HG03439 (cell line): Measurements from ENCODE around the gene MAP3K2.
A peak's percentile ranks its signal among the peaks of the same experiment; 100 is the strongest.
"Not testable (repeated sequence)": the region's sequence is repeated elsewhere in the genome, so short reads cannot be mapped to it uniquely, and the experiment has no call there.

Source experiments
- ATAC-seq: cut with Tn5 transposase; IDR thresholded peaks from one replicate; pipeline ENCODE4 v1.9.1; 2021; ENCODE audit warnings: mild to moderate bottlenecking, moderate library complexity; ENCODE audit not compliant: unreplicated experiment

Gene MAP3K2

DNA sequence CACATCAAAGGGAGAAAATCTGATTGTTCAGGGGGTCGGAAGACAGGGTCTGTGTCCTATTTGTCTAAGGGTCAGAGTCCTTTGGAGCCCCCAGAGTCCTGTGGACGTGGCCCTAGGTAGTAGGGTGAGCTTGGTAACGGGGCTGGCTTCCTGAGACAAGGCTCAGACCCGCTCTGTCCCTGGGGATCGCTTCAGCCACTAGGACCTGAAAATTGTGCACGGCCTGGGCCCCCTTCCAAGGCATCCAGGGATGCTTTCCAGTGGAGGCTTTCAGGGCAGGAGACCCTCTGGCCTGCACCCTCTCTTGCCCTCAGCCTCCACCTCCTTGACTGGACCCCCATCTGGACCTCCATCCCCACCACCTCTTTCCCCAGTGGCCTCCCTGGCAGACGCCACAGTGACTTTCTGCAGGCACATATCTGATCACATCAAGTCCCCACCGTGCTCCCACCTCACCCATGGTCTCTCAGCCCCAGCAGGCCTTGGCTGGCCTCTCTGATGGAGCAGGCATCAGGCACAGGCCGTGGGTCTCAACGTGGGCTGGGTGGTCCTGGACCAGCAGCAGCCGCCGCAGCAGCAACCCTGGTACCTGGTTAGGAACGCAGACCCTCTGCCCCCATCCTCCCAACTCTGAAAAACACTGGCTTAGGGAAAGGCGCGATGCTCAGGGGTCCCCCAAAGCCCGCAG, 34.2 kb upstream of the MAP3K2 start:
- ATAC-seq, result no peak

DNA sequence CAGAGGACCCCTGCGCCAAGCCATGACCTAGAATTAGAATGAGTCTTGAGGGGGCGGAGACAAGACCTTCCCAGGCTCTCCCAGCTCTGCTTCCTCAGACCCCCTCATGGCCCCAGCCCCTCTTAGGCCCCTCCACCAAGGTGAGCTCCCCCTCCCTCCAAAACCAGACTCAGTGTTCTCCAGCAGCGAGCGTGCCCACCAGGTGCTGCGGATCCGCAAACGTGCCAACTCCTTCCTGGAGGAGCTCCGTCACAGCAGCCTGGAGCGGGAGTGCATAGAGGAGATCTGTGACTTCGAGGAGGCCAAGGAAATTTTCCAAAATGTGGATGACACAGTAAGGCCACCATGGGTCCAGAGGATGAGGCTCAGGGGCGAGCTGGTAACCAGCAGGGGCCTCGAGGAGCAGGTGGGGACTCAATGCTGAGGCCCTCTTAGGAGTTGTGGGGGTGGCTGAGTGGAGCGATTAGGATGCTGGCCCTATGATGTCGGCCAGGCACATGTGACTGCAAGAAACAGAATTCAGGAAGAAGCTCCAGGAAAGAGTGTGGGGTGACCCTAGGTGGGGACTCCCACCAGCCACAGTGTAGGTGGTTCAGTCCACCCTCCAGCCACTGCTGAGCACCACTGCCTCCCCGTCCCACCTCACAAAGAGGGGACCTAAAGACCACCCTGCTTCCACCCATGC, 33.5 kb upstream of the MAP3K2 start:
- no peak for ATAC-seq

DNA sequence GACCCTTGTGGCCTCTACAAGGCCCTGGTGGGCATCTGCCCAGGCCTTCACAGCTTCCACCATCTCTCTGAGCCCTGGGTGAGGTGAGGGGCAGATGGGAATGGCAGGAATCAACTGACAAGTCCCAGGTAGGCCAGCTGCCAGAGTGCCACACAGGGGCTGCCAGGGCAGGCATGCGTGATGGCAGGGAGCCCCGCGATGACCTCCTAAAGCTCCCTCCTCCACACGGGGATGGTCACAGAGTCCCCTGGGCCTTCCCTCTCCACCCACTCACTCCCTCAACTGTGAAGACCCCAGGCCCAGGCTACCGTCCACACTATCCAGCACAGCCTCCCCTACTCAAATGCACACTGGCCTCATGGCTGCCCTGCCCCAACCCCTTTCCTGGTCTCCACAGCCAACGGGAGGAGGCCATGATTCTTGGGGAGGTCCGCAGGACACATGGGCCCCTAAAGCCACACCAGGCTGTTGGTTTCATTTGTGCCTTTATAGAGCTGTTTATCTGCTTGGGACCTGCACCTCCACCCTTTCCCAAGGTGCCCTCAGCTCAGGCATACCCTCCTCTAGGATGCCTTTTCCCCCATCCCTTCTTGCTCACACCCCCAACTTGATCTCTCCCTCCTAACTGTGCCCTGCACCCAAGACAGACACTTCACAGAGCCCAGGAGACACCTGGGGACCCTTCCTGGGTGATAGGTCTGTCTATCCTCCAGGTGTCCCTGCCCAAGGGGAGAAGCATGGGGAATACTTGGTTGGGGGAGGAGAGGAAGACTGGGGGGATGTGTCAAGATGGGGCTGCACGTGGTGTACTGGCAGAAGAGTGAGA, 32.5 kb upstream of the MAP3K2 start:
- ATAC-seq, result no peak

DNA sequence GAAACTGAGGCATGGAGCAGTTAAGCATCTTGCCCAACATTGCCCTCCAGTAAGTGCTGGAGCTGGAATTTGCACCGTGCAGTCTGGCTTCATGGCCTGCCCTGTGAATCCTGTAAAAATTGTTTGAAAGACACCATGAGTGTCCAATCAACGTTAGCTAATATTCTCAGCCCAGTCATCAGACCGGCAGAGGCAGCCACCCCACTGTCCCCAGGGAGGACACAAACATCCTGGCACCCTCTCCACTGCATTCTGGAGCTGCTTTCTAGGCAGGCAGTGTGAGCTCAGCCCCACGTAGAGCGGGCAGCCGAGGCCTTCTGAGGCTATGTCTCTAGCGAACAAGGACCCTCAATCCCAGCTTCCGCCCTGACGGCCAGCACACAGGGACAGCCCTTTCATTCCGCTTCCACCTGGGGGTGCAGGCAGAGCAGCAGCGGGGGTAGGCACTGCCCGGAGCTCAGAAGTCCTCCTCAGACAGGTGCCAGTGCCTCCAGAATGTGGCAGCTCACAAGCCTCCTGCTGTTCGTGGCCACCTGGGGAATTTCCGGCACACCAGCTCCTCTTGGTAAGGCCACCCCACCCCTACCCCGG, 31.8 kb upstream of the MAP3K2 start:
- no peak for ATAC-seq

DNA sequence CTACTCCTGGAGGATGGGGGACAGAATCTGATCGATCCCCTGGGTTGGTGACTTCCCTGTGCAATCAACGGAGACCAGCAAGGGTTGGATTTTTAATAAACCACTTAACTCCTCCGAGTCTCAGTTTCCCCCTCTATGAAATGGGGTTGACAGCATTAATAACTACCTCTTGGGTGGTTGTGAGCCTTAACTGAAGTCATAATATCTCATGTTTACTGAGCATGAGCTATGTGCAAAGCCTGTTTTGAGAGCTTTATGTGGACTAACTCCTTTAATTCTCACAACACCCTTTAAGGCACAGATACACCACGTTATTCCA, 31.3 kb upstream of the MAP3K2 start:
- no peak for ATAC-seq

DNA sequence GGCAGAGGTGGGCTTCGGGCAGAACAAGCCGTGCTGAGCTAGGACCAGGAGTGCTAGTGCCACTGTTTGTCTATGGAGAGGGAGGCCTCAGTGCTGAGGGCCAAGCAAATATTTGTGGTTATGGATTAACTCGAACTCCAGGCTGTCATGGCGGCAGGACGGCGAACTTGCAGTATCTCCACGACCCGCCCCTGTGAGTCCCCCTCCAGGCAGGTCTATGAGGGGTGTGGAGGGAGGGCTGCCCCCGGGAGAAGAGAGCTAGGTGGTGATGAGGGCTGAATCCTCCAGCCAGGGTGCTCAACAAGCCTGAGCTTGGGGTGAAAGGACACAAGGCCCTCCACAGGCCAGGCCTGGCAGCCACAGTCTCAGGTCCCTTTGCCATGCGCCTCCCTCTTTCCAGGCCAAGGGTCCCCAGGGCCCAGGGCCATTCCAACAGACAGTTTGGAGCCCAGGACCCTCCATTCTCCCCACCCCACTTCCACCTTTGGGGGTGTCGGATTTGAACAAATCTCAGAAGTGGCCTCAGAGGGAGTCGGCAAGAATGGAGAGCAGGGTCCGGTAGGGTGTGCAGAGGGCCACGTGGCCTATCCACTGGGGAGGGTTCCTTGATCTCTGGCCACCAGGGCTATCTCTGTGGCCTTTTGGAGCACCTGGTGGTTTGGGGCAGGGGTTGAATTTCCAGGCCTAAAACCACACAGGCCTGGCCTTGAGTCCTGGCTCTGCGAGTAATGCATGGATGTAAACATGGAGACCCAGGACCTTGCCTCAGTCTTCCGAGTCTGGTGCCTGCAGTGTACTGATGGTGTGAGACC, 30.7 kb upstream of the MAP3K2 start, which contains the start of gene PROC:
Gene PROC (plus strand): TSS at position 128 of the 812 bp plus-strand sequence. CDS start 1,516 bp downstream, outside the sequence.
- ATAC-seq, result no peak

DNA sequence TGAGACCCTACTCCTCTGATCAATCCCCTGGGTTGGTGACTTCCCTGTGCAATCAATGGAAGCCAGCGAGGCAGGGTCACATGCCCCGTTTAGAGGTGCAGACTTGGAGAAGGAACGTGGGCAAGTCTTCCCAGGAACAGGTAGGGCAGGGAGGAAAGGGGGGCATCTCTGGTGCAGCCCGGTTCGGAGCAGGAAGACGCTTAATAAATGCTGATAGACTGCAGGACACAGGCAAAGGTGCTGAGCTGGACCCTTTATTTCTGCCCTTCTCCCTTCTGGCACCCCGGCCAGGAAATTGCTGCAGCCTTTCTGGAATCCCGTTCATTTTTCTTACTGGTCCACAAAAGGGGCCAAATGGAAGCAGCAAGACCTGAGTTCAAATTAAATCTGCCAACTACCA, 29.6 kb upstream of the MAP3K2 start:
- ATAC-seq, result no peak

DNA sequence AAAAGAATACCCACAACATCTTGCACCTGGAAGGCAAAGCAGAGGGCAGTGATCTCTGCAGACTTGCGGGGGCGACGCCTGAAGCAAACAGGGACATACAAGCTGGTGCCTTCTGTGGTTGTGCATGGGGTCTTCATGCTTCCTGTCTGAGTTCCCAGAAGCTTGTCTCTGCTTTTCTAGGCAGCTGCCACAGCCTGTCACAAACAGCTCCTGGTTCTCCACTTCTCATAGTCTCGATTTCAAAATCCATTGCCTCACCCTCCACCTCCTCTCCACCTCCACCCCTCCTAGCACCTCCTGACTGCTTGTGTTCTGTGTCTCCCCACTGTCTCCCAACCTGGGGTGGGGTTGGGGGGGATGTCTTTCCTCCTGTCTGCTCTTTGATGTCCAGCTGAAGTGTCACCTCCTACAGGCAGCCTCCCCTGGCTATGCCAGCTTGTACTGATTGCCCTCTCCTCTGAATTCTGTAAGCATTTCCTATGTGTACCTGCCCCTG, 28.8 kb upstream of the MAP3K2 start:
- no peak for ATAC-seq

DNA sequence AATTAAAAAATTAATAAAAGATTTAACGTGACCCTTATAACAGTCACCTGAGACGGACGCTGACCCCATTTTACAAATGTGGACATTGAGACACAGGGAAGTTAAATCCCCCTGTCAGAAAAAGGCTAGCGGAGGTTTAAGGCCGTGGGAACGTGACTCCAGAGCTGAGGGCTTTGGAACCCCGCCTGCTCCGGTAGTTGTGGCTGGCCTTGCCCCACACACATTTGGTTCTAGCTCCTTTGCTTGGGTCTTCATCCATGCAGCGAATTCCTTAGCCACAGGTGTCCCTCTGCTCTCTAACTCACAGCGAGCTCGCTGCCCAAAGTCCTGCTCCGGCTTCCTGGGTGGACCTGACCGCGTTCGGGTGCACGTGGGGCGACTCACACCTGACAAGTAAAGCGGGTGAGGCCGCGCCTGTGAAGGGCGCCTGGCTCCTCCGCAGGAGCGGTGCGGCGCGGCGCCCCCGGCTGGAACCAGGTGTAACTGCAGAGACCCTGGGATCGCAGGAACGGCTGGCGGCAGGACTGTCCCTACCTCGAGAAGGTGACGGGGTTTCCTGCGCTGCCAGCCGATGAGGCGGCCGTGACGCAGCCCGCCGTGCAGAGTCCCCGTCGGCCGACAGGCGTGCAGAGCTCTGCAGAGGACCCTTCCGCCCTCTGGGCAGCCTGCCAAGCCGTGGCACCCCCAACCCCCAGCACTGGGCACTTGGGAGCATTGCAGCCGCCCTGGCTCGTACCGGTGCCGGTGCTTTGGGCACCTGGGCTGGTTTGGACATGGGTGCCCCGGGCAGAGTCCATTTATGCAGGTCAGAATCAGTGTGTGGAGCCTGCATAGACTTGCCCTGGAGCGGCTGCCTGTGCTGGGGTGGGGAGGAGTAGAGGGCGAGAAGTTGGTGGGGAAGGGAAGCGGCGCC, 28.1 kb upstream of the MAP3K2 start:
- ATAC-seq, result peak; percentile 58

DNA sequence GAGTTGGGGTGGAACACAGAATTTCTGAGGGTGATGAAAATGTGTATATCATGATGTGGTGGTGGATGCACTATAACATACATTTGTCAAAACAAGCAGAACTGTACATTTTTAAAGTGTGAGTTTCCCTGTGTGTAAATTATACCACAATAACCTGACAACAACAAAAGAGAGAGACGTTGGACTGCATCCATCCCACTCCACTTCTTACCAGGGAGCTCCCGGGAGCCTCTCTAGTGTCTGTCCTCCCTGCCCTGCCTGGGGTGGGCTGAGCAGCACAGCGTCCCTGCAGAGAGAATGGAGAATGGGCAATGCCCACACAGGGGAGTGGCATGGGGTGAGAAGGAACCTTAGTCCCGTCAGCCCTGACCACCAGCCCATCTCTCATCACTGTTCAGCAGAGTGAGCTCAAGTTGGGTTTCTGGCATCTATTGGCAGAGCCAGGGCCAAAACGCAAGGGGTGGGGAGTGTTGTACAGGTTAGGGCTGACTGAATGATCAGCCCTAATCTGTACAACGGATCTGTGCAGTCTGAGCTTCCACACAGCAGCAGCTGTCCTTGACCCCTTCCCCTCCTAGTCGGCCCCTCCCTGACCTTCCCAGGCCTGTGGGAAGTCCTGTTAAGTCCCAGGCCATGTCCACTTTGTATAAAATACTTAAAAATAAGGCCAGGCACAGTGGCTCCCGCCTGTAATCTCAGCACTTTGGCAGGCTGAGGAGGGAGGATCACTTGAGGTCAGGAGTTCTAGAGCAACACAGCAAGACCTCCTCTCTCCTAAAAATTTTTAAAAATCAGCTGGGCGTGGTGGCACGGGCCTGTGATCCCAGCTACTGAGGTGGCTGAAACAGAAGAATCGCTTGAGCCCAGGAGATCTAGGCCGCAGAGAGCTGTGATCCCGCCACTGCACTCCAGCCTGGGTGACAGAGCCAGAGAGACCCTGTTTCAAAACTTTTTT, 27.1 kb upstream of the MAP3K2 start:
- ATAC-seq, result no peak

DNA sequence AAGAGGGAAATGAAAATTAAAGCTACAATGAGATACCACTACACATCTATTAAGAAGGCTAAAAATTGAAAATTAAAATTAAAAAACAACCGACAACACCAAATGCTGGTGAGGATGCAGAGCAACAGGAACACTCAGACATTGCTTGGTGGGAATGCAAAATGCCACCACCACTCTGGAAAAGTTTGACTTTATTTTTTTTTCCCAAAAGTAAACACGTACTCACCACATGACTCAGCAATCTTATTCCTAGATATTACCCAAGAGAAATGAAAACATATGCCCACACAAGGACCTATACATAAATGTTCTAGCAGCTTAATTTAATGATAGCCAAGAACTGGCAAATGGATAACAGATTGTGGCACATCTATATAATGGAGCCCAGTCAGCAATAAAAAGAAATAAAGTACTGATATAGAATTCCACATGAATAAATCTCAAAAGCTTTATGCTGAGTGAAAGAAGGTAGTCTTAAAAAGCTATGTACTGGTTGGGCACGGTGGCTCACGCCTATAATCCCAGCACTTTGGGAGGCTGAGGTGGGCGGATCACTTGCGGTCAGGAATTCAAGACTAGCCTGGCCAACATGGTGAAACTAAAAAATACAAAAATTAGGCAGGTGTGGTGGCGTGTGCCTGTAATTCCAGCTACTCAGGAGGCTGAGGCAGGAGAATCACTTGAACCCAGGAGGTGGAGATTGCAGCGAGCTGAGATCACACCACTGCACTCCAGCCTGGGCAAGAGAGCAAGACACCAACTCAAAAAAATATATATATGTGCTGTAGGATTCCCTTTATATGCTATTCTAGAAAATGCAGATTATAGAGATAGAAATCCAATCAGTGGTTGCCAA, 26.2 kb upstream of the MAP3K2 start:
- ATAC-seq, result no peak

DNA sequence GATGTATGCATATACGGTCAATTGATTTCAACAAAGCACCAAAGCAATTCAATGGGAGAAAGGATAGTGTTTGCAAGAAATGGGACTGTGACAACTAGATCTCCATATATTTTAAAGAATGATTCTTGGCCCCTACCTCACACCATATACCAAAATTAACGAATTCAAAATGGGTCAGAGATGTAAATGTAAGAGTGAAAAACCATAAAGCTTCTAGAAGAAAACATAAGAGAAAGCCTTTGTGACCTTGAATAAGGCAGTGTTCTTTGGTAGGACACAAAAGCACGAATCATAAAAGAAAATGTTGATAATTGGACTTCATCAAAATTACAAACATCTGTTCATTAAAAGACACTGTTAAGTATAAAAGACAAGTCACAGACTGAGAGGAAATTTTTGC, 25.4 kb upstream of the MAP3K2 start:
- ATAC-seq, result no peak

DNA sequence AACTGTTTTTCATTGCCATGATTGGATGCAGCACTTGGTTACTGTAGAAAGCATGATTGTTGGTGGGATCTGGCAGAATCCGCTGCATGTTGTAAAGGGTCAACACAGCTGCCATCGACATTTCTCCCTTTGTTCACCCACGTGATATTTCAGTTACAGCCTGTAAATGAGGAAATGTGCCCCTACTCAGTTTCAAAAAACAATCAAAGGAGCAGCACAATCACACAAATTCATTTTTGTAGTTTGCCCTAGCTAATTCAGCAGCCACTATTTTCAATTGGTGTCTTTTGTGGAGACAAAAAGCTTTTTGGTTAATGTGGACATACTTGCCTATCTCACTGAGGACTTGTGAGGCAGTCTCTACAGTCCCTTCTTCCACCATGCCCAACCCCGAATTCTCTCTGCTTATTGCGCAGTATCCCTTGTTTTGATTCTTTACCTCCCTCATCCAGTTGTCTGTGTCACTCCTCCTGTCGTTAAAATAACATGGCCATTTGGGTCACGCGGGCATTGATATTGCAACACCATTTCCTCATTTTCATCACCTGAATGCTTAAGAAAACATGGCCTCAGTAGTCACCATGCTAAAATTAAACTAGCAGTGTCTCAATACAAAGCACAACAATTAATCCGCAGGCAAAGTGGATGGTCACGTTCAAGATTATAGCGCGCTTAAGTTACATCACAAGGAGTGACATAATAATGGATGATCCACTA, 24.0 kb upstream of the MAP3K2 start:
- ATAC-seq, result no peak

DNA sequence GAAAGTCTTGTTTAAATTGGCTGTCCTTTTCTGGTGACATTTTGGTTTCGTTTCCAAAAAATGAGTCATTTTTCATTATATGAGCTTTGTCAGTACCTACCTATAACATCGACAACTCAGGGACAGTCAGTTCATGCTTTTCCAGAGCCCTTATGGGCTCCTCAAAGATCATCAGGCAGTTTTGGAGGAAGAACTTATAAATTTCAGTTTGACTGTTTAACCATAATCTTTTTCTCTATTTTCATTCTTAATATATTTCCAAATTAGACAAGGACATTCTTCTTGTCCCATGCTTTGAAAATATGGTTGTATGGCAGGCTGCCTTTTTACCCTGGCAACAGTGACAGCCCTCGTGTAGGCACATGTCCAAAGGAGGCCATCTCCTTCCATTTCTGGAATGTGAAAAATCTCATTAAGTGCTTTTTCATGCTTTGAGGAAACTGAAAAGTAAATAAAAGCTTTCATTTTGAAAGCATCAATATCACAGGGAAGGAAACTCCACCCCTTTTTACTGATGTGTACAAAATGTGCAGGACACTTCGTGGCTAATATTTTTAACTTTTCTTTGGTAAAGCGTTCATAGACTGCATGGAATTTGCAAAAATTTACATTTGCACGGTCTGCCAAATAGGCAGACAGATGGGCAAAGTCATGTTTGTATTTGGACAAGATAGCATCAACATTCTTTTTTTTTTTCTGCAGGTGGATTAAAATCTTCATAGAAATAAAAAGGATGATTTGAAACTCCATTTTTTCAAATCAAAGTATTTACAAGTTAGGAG, 23.3 kb upstream of the MAP3K2 start:
- peak; percentile 50 for ATAC-seq

DNA sequence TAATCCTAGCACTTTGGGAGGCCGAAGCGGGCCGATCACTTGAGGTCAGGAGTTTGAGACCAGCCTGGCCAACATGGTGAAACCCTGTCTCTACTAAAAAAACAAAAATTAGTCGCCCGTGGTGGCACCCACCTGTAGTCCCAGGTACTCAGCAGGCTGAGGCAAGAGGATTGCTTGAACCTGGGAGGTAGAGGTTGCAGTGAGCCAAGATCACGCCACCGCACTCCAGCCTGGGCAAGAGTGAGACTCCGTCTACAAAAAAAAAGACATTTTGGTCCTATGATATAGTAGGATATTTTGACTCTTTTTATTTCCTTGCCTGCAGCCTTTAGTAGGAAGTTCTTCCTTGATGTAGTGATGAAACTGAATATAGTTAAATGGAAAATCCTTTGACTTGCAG, 21.9 kb upstream of the MAP3K2 start:
- ATAC-seq, result not testable (repeated sequence)

DNA sequence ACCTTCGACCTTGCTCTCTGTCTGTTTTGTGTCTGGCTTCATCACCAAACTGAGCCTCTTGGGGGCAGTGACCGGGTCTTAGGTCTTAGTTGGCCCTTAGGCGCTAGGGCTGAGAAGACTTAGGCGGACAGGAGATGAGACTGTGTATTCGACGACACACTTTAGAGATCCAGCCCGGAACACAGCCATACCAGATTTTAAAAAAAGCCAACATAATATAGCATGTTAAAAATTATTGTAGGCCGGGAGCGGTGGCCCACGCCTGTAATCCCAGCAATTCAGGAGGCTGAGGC, 21.0 kb upstream of the MAP3K2 start:
- ATAC-seq, result no peak
